ENCODE measurements around the gene FER. TPM values are rescaled to one million over a fixed set of nuclear protein-coding genes. Genes with fewer than 3 reads are reported as not detected.

FER gene
- total RNA-seq, 2 donors from 2014 or later = 10.8 to 15.7 TPM

- no peak overlapping the region for H3K27ac ChIP-seq
Observed at GRCh38 chr5:109062664-109063063, 315.0 kb downstream of the FER start.

GRCh38 chr5:109063223-109063622 lies 315.5 kb downstream of the FER start:
- intact Hi-C loops (cut with DNase I) = no loop called here
- DNase-seq = no peak
- no peaks in the 10 kb centered on the region for H3K9me3 ChIP-seq
- no peak for TF ChIP-seq CTCF (IDR thresholded peaks at IDR 0.05)
- no peaks in the 10 kb centered on the region for H3K27me3 ChIP-seq
- H3K4me3 ChIP-seq = no peak overlapping the region
- H3K27ac ChIP-seq = no peak overlapping the region
- no peaks in the 10 kb centered on the region for H3K4me1 ChIP-seq
- H3K9ac ChIP-seq (ENCODE audit: low read depth in 2 of 2, low read length in 2 of 2) = no peak overlapping the region
- H3K36me3 ChIP-seq = no peaks in the 10 kb centered on the region

More at GRCh38 chr5:109062664-109063063, 315.0 kb downstream of the FER start:
- H3K27me3 ChIP-seq = no peaks in the 10 kb centered on the region
- H3K4me1 ChIP-seq = no peaks in the 10 kb centered on the region
- H3K4me3 ChIP-seq = no peak overlapping the region
- no peaks in the 10 kb centered on the region for H3K36me3 ChIP-seq
- no peak for TF ChIP-seq CTCF (IDR thresholded peaks at IDR 0.05)
- no peak overlapping the region for H3K9ac ChIP-seq (ENCODE audit: low read depth in 2 of 2, low read length in 2 of 2)
- intact Hi-C loops (cut with DNase I) = no loop called here
- H3K9me3 ChIP-seq = no peaks in the 10 kb centered on the region
- DNase-seq = no peak

GRCh38 chr5:109076741-109077140 lies 329.0 kb downstream of the FER start:
- Histone ChIP-seq H3K4me1 (no peaks in the 10 kb centered on the region), H3K27me3 (no peaks in the 10 kb centered on the region), H3K4me3 (no peak overlapping the region), H3K36me3 (no peaks in the 10 kb centered on the region), H3K27ac (no peak overlapping the region), H3K9ac (ENCODE audit: low read depth in 2 of 2, low read length in 2 of 2) (no peak overlapping the region), H3K9me3 (no peaks in the 10 kb centered on the region)
- intact Hi-C loops (cut with DNase I) = no loop called here
- DNase-seq = no peak
- no peak for TF ChIP-seq CTCF (IDR thresholded peaks at IDR 0.05)

GRCh38 chr5:109078448-109078847 lies 330.8 kb downstream of the FER start:
- Histone ChIP-seq H3K9me3 (no peaks in the 10 kb centered on the region), H3K4me3 (no peak overlapping the region), H3K27me3 (no peaks in the 10 kb centered on the region), H3K9ac (ENCODE audit: low read depth in 2 of 2, low read length in 2 of 2) (no peak overlapping the region), H3K36me3 (no peaks in the 10 kb centered on the region), H3K4me1 (no peaks in the 10 kb centered on the region), H3K27ac (peak overlapping the region; percentile 69)
- no peak for TF ChIP-seq CTCF (IDR thresholded peaks at IDR 0.05)
- no peak for DNase-seq
- intact Hi-C loops (cut with DNase I) = no loop called here

- TF ChIP-seq CTCF (IDR thresholded peaks at IDR 0.05) = no peak
- Histone ChIP-seq H3K9ac (ENCODE audit: low read depth in 2 of 2, low read length in 2 of 2) (no peak overlapping the region), H3K9me3 (no peaks in the 10 kb centered on the region), H3K27me3 (no peaks in the 10 kb centered on the region), H3K4me3 (no peak overlapping the region), H3K36me3 (no peaks in the 10 kb centered on the region), H3K27ac (peak overlapping the region; percentile 69), H3K4me1 (no peaks in the 10 kb centered on the region)
- intact Hi-C loops (cut with DNase I) = no loop called here
- no peak for DNase-seq
Observed at GRCh38 chr5:109080481-109080880, 332.8 kb downstream of the FER start.

- Histone ChIP-seq H3K9ac (ENCODE audit: low read depth in 2 of 2, low read length in 2 of 2) (no peak overlapping the region), H3K36me3 (no peaks in the 10 kb centered on the region), H3K4me1 (no peaks in the 10 kb centered on the region), H3K9me3 (no peaks in the 10 kb centered on the region), H3K27me3 (no peaks in the 10 kb centered on the region), H3K27ac (peak overlapping the region; percentile 69), H3K4me3 (no peak overlapping the region)
- intact Hi-C loops (cut with DNase I) = no loop called here
- peak; percentile 49 for DNase-seq
- TF ChIP-seq CTCF (IDR thresholded peaks at IDR 0.05) = no peak
Observed at GRCh38 chr5:109080896-109081295, 333.2 kb downstream of the FER start.

Measured in colonic mucosa (tissue), 4 donors.